Measurements from ENCODE around the gene EIF2B5. TPM values are rescaled to one million over a fixed set of nuclear protein-coding genes. Genes with fewer than 3 reads are reported as not detected.
A peak's percentile ranks its signal among the peaks of the same experiment; 100 is the strongest.

EIF2B5 gene
- total RNA-seq, 4 donors from 2014 or later = 45.1 to 49.7 (median 48.1) TPM

- Histone ChIP-seq H3K4me1 (peaks cover 4 to 21% (median 9%) of the 10 kb centered on the region in 4 donors), H3K27me3 (no peaks in the 10 kb centered on the region), H3K36me3 (peaks cover 0 to 42% (median 13%) of the 10 kb centered on the region in 4 donors), H3K27ac (no peak overlapping the region), H3K4me3 (no peak overlapping the region), H3K9me3 (no peaks in the 10 kb centered on the region)
- no peak for DNase-seq
- in situ Hi-C loops (cut with MboI; ENCODE audit: low pct_ligation_motif_present in 1 of 4, low pct_unique_long_range_greater_than_20kb in 1 of 4, low sequenced_read_pairs in 3 of 4) = no loop called here
- no peak for TF ChIP-seq POLR2AphosphoS5 (IDR thresholded peaks at IDR 0.05)
- TF ChIP-seq CTCF (IDR thresholded peaks at IDR 0.05) = no peak
- no peak for TF ChIP-seq POLR2A (IDR thresholded peaks at IDR 0.05)
- no peak for TF ChIP-seq EP300 (IDR thresholded peaks at IDR 0.05; ENCODE audit: low read depth)
- intact Hi-C loops (cut with DNase I; ENCODE audit: low total_unique reads) = no loop called here
- 94 to 100% methylated on average over 2 to 16 of the region's 16 CpGs for whole genome bisulfite sequencing, 2 donors (ENCODE audit: low coverage in 1 of 2)
Measured at GRCh38 chr3:184164648-184165330, 29.6 kb downstream of the EIF2B5 start.

- no peak for DNase-seq
- H3K27me3 ChIP-seq = no peaks in the 10 kb centered on the region
- H3K27ac ChIP-seq = no peak overlapping the region
- TF ChIP-seq POLR2AphosphoS5 (IDR thresholded peaks at IDR 0.05) (no peak), EP300 (IDR thresholded peaks at IDR 0.05; ENCODE audit: low read depth) (no peak), CTCF (IDR thresholded peaks at IDR 0.05) (no peak), POLR2A (IDR thresholded peaks at IDR 0.05) (no peak)
- no peak overlapping the region for H3K4me3 ChIP-seq
- in situ Hi-C loops (cut with MboI; ENCODE audit: low pct_ligation_motif_present in 1 of 4, low pct_unique_long_range_greater_than_20kb in 1 of 4, low sequenced_read_pairs in 3 of 4) = no loop called here
- H3K4me1 ChIP-seq = peaks cover 2 to 13% (median 6%) of the 10 kb centered on the region in 4 donors
- WGBS, 2 donors (ENCODE audit: low coverage in 1 of 2) = 93 to 96% methylated on average over 3 of the region's 3 CpGs
- intact Hi-C loops (cut with DNase I; ENCODE audit: low total_unique reads) = no loop called here
- no peaks in the 10 kb centered on the region for H3K9me3 ChIP-seq
- peaks cover 0 to 45% (median 14%) of the 10 kb centered on the region in 4 donors for H3K36me3 ChIP-seq
Measured at GRCh38 chr3:184165543-184165942, 30.4 kb downstream of the EIF2B5 start.

- in situ Hi-C loops (cut with MboI; ENCODE audit: low pct_ligation_motif_present in 1 of 4, low pct_unique_long_range_greater_than_20kb in 1 of 4, low sequenced_read_pairs in 3 of 4) = no loop called here
- no peak for TF ChIP-seq POLR2A (IDR thresholded peaks at IDR 0.05)
- TF ChIP-seq POLR2AphosphoS5 (IDR thresholded peaks at IDR 0.05) = no peak
- TF ChIP-seq EP300 (IDR thresholded peaks at IDR 0.05; ENCODE audit: low read depth) = no peak
- TF ChIP-seq CTCF (IDR thresholded peaks at IDR 0.05) = no peak
- WGBS, 2 donors (ENCODE audit: low coverage in 1 of 2) = 94% methylated on average over 6 of the region's 6 CpGs; no CpG with 5 or more reads in 1 of the 2 donors
Measured at GRCh38 chr3:184166671-184167070, 31.5 kb downstream of the EIF2B5 start.

GRCh38 chr3:184167786-184168185 lies 32.6 kb downstream of the EIF2B5 start:
- no peak for TF ChIP-seq EP300 (IDR thresholded peaks at IDR 0.05; ENCODE audit: low read depth)
- H3K4me3 ChIP-seq = no peak overlapping the region
- H3K27me3 ChIP-seq = no peaks in the 10 kb centered on the region
- H3K27ac ChIP-seq = peak overlapping the region in 1 of 4 donors; percentile 21
- peaks cover 0 to 45% (median 20%) of the 10 kb centered on the region in 4 donors for H3K36me3 ChIP-seq
- no peak for DNase-seq
- no peaks in the 10 kb centered on the region for H3K9me3 ChIP-seq
- in situ Hi-C loops (cut with MboI; ENCODE audit: low pct_ligation_motif_present in 1 of 4, low pct_unique_long_range_greater_than_20kb in 1 of 4, low sequenced_read_pairs in 3 of 4) = no loop called here
- 99% methylated on average over 8 of the region's 8 CpGs; no CpG with 5 or more reads in 1 of the 2 donors for WGBS, 2 donors (ENCODE audit: low coverage in 1 of 2)
- no peaks in the 10 kb centered on the region for H3K4me1 ChIP-seq
- intact Hi-C loops (cut with DNase I; ENCODE audit: low total_unique reads) = no loop called here

More at GRCh38 chr3:184166671-184167070, 31.5 kb downstream of the EIF2B5 start:
- no peak overlapping the region for H3K4me3 ChIP-seq
- H3K27ac ChIP-seq = no peak overlapping the region
- peaks cover 0 to 5% (median 2%) of the 10 kb centered on the region in 4 donors for H3K4me1 ChIP-seq
- DNase-seq = no peak
- peaks cover 0 to 45% (median 18%) of the 10 kb centered on the region in 4 donors for H3K36me3 ChIP-seq
- no peaks in the 10 kb centered on the region for H3K27me3 ChIP-seq
- intact Hi-C loops (cut with DNase I; ENCODE audit: low total_unique reads) = no loop called here
- no peaks in the 10 kb centered on the region for H3K9me3 ChIP-seq

All from transverse colon (tissue), 4 donors.